Activated CD8-positive, alpha-beta T cell treated with anti-CD3 and anti-CD28 coated beads for 36 hours (primary cell): ENCODE results near the gene YWHAB. TPM values are rescaled to one million over a fixed set of nuclear protein-coding genes. Genes with fewer than 3 reads are reported as not detected.
"Not testable (repeated sequence)": the region's sequence is repeated elsewhere in the genome, so short reads cannot be mapped to it uniquely, and the experiment has no call there.

ENCODE experiments used
- ATAC-seq: fragments of 200-7000 bp; cut with Tn5 transposase; one replicate; pipeline ENCODE4 v1.10.0; 2021; ENCODE audit warnings: mild to moderate bottlenecking, moderate library complexity
- CTCF ChIA-PET: fragments of 350-600 bp; sonication (Branson Sonifier 250); formaldehyde crosslinking; loops from one replicate; lab custom pipeline; 2021; ENCODE audit warnings: antibody characterized with exemption; lab: Charles Lee
- POLR2A ChIA-PET: fragments of 350-600 bp; sonication (Branson Sonifier 250); formaldehyde crosslinking; loops from one replicate; lab custom pipeline; 2021; ENCODE audit warnings: antibody characterized with exemption; lab: Charles Lee
- DNase-seq: peaks from one replicate; pipeline ENCODE4 v3.0.0-alpha.2; 2020
- H3K27ac Mint-ChIP-seq: one replicate; pipeline ENCODE4 v1.8.0; 2021; ENCODE audit warnings: mild to moderate bottlenecking, mixed read lengths
- H3K27me3 Mint-ChIP-seq: one replicate; pipeline ENCODE4 v1.8.0; 2021; ENCODE audit warnings: mixed read lengths
- H3K36me3 Mint-ChIP-seq: one replicate; pipeline ENCODE4 v1.8.0; 2021; ENCODE audit warnings: low read depth, mixed read lengths
- H3K4me1 Mint-ChIP-seq: one replicate; pipeline ENCODE4 v1.8.0; 2021; ENCODE audit warnings: low read depth, mixed read lengths
- H3K4me3 Mint-ChIP-seq: one replicate; pipeline ENCODE4 v1.8.0; 2021; ENCODE audit warnings: mild to moderate bottlenecking, moderate library complexity, mixed read lengths
- H3K9me3 Mint-ChIP-seq: one replicate; pipeline ENCODE4 v1.8.0; 2021; ENCODE audit warnings: mixed read lengths
- CTCF ChIP-seq: fragments of 200-600 bp; IDR thresholded peaks from one replicate; pipeline ENCODE4 v1.8.0; 2022; ENCODE audit warnings: antibody characterized with exemption, mild to moderate bottlenecking
- intact Hi-C: fragments of 100-400 bp; cut with micrococcal nuclease; formaldehyde crosslinking; loops from one replicate; pipeline ENCODE4 v1.10.0; 2022
- total RNA-seq, 2 experiments: library from RNA; stranded (reverse); gene quantifications; one replicate each; pipeline ENCODE4 v1.2.3, GENCODE V29; 2021

YWHAB gene
- total RNA-seq, 2 experiments from 2014 or later = 220 to 226 TPM

DNA sequence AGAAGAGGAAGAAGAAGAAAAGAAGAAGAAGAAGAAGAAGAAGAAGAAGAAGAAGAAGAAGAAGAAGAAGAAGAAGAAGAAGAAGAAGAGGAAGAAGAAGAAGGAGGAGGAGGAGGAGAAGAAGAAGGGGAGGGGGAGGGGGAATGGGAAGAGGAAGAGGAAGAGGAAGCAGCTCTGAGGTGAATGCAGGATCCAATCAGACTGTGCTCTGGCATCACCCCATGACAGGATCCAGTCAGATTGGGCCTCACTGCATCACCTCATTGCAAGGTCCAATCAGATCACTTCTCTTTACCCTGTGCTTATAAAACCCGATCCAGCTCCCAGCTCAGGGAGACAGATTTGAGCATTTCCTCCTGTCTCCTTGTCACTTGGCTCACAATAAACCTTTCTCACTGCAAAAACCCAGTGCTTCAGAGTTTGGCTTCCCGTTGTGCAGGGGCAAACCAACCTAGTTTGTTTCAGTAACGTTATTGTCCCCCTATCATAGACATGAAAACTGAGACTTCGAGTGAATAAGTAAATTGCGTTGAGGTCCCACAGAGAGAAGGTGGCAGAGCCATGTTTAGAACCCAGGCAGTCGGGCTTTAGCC is 28.6 kb upstream of the YWHAB start:
- intact Hi-C loops = no loop called here
- H3K9me3 Mint-ChIP-seq = peaks cover 3% of the 10 kb centered on the region
- peaks cover 19% of the 10 kb centered on the region for H3K4me1 Mint-ChIP-seq
- ATAC-seq (peak; percentile 47), DNase-seq (no peak)
- H3K27ac Mint-ChIP-seq = no peak overlapping the region
- no peaks in the 10 kb centered on the region for H3K27me3 Mint-ChIP-seq
- CTCF ChIA-PET = no interaction called here
- POLR2A ChIA-PET = no interaction called here
- no peak overlapping the region for H3K4me3 Mint-ChIP-seq
- TF ChIP-seq CTCF = no peak
- H3K36me3 Mint-ChIP-seq = no peaks in the 10 kb centered on the region

DNA sequence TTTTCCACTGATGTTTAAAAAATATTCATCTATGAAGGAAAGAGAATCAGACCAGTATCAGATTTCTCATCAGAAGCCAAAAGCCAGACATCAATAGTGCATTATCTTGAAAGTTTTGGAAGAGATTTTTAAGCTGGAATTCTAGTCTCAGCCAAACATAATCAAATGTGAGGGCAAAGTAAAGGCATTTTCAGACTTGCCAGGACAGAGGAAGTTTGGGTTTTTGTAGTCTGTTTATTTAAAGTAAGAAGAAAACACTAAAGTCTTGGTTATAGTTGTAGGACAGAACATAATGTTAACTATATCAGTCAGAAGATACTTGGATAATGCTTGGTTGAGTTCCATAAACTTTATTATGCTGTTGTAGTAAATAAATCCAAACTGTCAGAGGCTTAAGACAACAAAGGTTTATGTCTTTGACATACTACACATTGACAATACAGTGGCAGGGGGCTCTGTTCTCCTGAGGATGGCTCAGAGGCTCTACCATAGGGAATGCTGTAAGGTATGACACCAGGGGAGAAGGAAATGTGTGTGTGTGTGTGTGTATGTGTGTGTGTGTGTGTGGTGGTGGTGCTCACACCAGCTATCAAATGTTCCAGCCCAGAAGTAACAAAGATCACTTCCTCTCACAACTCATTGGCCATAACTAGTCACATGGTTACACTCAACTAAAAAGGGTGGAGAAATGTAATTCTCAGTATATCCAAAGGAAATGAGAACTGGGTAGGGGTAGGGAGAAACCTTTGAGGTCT is 26.7 kb upstream of the YWHAB start:
- no peaks in the 10 kb centered on the region for H3K27me3 Mint-ChIP-seq
- H3K36me3 Mint-ChIP-seq = no peaks in the 10 kb centered on the region
- H3K27ac Mint-ChIP-seq = no peak overlapping the region
- peaks cover 3% of the 10 kb centered on the region for H3K9me3 Mint-ChIP-seq
- peaks cover 22% of the 10 kb centered on the region for H3K4me1 Mint-ChIP-seq
- intact Hi-C loops = no loop called here
- ChIA-PET CTCF (interaction anchor here (1.7 kb wide), 1 partner anchor 8 kb away, joined by 5 read pairs; no protein-coding TSS in a partner anchor), POLR2A (no interaction called here)
- H3K4me3 Mint-ChIP-seq = no peak overlapping the region
- DNase-seq = peak; percentile 20
- peak; percentile 58 for ATAC-seq
- TF ChIP-seq CTCF = no peak

DNA sequence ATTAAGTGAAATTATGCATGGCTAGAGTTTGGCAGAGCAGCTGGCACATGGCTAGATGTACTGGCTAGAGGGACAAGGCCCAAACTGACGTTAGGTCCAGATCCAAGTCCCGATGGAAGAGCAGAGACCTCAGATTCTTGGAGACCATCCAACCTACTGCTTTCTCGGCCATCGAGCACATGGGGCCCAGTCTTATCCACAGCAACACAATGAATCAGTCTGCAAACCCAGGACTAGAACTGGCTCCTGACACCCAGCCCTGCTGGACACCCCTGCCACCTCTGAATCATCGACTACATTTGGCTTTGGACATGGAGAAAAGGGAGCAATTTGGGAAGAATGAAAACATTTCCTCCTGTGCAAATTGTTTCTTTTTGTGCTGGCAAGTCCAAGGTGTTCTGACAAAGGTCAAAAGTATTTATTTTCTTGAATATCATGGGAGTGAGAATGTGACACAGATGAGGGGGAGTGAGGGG is 23.9 kb upstream of the YWHAB start:
- H3K4me1 Mint-ChIP-seq = peaks cover 19% of the 10 kb centered on the region
- ATAC-seq (no peak), DNase-seq (no peak)
- peaks cover 3% of the 10 kb centered on the region for H3K9me3 Mint-ChIP-seq
- POLR2A ChIA-PET = no interaction called here
- TF ChIP-seq CTCF = no peak
- no peaks in the 10 kb centered on the region for H3K36me3 Mint-ChIP-seq
- H3K27me3 Mint-ChIP-seq = no peaks in the 10 kb centered on the region
- no peak overlapping the region for H3K27ac Mint-ChIP-seq
- CTCF ChIA-PET = interaction anchor here (1.0 to 1.8 kb wide), 5 partner anchors 60 to 177 kb away, joined by 4 to 8 read pairs (median 4); no protein-coding TSS in a partner anchor
- intact Hi-C loops = no loop called here
- no peak overlapping the region for H3K4me3 Mint-ChIP-seq

GRCh38 chr20:44862286-44862685 is 23.2 kb upstream of the YWHAB start:
- H3K27ac Mint-ChIP-seq = peak overlapping the region; percentile 18
- ChIA-PET POLR2A (no interaction called here), CTCF (interaction anchor here (1.0 to 1.8 kb wide), 4 partner anchors 61 to 178 kb away, joined by 4 to 8 read pairs (median 4); no protein-coding TSS in a partner anchor)
- no peaks in the 10 kb centered on the region for H3K27me3 Mint-ChIP-seq
- H3K4me1 Mint-ChIP-seq = peaks cover 18% of the 10 kb centered on the region
- DNase-seq (no peak), ATAC-seq (no peak)
- intact Hi-C loops = no loop called here
- no peak for TF ChIP-seq CTCF
- H3K4me3 Mint-ChIP-seq = no peak overlapping the region
- H3K36me3 Mint-ChIP-seq = no peaks in the 10 kb centered on the region
- no peaks in the 10 kb centered on the region for H3K9me3 Mint-ChIP-seq

DNA sequence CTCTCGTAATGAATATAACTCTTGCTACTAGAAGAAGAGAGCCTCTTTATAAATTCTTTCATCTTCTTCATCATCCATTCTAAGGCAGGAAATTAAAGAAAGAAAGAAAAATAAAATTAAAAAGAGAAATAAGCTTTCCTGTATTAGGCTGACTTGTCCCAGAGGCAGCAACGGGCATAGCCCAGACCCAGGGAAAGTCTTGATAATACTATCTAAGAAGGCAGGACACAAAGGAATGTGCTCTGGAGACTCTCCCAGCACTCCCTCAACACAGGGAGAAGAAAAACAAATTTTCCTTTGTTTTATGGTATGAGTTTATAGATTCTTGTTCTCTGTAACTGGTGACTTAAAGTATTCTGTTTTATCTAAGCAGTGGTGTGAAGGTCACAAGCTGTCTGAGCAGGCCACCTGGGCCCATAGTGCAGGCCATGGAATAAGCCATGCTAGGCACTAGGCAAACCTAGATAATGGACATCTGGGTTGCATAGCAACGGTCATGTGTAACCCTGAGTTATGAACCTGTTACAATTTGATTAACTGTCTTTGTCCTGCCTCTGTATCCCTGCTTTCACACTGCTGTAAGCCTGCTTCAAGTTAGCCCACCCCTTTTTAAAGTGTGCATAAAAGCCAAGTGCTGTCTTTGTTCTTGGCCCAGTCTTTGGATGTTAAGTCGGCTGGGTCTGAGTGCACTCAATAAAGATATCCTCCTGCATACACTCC is 22.0 kb upstream of the YWHAB start:
- H3K9me3 Mint-ChIP-seq, H3K27ac Mint-ChIP-seq, ATAC-seq, H3K4me3 Mint-ChIP-seq, DNase-seq, H3K36me3 Mint-ChIP-seq, intact Hi-C loops, POLR2A ChIA-PET, H3K27me3 Mint-ChIP-seq: not testable (repeated sequence)
- H3K4me1 Mint-ChIP-seq = peaks cover 21% of the 10 kb centered on the region
- CTCF ChIA-PET = interaction anchor here (1.8 kb wide), 1 partner anchor 131 kb away, joined by 4 read pairs; no protein-coding TSS in a partner anchor

DNA sequence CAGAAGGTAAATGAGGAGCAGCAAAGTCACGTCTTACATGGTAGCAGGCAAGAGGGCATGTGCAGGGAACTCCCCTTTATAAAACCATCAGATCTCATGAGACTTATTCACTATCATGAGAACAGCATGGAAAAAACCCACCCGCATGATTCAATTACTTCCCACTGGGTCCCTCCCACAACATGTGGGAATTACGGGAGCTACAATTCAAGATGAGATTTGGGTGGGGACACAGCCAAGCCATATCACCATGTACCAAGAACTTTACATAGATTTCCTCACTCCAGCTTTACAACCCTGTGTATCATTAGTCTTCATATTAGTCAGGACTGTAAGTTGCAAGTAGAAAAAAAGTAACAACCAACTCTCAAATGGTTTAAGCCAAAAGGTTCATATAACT is 21.0 kb upstream of the YWHAB start:
- H3K27ac Mint-ChIP-seq, intact Hi-C loops, H3K9me3 Mint-ChIP-seq, H3K36me3 Mint-ChIP-seq, H3K27me3 Mint-ChIP-seq, POLR2A ChIA-PET, H3K4me3 Mint-ChIP-seq, DNase-seq, ATAC-seq: not testable (repeated sequence)
- CTCF ChIA-PET = interaction anchor here (1.0 kb wide), 1 partner anchor 117 kb away, joined by 4 read pairs; no protein-coding TSS in a partner anchor
- H3K4me1 Mint-ChIP-seq = peaks cover 17% of the 10 kb centered on the region
